Measurements from ENCODE around the gene RNF180.
"Not testable (repeated sequence)": the region's sequence is repeated elsewhere in the genome, so short reads cannot be mapped to it uniquely, and the experiment has no call there.

The RNF180 gene

GRCh38 chr5:64285188-64286130 lies 119.8 kb downstream of the RNF180 start:
- DNase-seq (ENCODE audit: low spot score) = no peak

- no peak for DNase-seq (ENCODE audit: low spot score)
These were observed 120.7 kb downstream of the RNF180 start for GRCh38 chr5:64286381-64286780.

GRCh38 chr5:64288496-64288895 lies 122.9 kb downstream of the RNF180 start:
- DNase-seq (ENCODE audit: low spot score) = not testable (repeated sequence)

- DNase-seq (ENCODE audit: low spot score) = no peak
These were observed 127.1 kb downstream of the RNF180 start for GRCh38 chr5:64292611-64293215.

- DNase-seq (ENCODE audit: low spot score) = no peak
These were observed 129.5 kb downstream of the RNF180 start for GRCh38 chr5:64295101-64295500.

GRCh38 chr5:64298586-64298985 lies 132.9 kb downstream of the RNF180 start:
- no peak for DNase-seq (ENCODE audit: low spot score)

- DNase-seq (ENCODE audit: low spot score) = no peak
These were observed 134.2 kb downstream of the RNF180 start for GRCh38 chr5:64299805-64300204.

GRCh38 chr5:64301566-64301965 lies 135.9 kb downstream of the RNF180 start:
- no peak for DNase-seq (ENCODE audit: low spot score)

GRCh38 chr5:64308135-64308534 lies 142.5 kb downstream of the RNF180 start:
- no peak for DNase-seq (ENCODE audit: low spot score)

- DNase-seq (ENCODE audit: low spot score) = no peak
These were observed 146.8 kb downstream of the RNF180 start for GRCh38 chr5:64312491-64312890.

- DNase-seq (ENCODE audit: low spot score) = no peak
These were observed 150.1 kb downstream of the RNF180 start for GRCh38 chr5:64315778-64316177.

- no peak for DNase-seq (ENCODE audit: low spot score)
These were observed 152.5 kb downstream of the RNF180 start for GRCh38 chr5:64318175-64318574.

- no peak for DNase-seq (ENCODE audit: low spot score)
These were observed 157.9 kb downstream of the RNF180 start for GRCh38 chr5:64323591-64323990.

GRCh38 chr5:64330728-64331231 lies 165.1 kb downstream of the RNF180 start:
- DNase-seq (ENCODE audit: low spot score) = no peak

GRCh38 chr5:64331597-64332277 lies 166.1 kb downstream of the RNF180 start:
- no peak for DNase-seq (ENCODE audit: low spot score)

GRCh38 chr5:64333886-64334285 lies 168.2 kb downstream of the RNF180 start:
- DNase-seq (ENCODE audit: low spot score) = no peak

- DNase-seq (ENCODE audit: low spot score) = no peak
These were observed 174.1 kb downstream of the RNF180 start for GRCh38 chr5:64339769-64340168.

GRCh38 chr5:64340293-64340692 lies 174.7 kb downstream of the RNF180 start:
- DNase-seq (ENCODE audit: low spot score) = no peak

- DNase-seq (ENCODE audit: low spot score) = no peak
These were observed 175.7 kb downstream of the RNF180 start for GRCh38 chr5:64341340-64341739.

GRCh38 chr5:64344501-64344900 lies 178.9 kb downstream of the RNF180 start:
- DNase-seq (ENCODE audit: low spot score) = no peak

GRCh38 chr5:64347309-64347708 lies 181.7 kb downstream of the RNF180 start:
- DNase-seq (ENCODE audit: low spot score) = no peak

- no peak for DNase-seq (ENCODE audit: low spot score)
These were observed 198.8 kb downstream of the RNF180 start for GRCh38 chr5:64364426-64364825.

GRCh38 chr5:64384765-64385164 lies 219.1 kb downstream of the RNF180 start:
- DNase-seq (ENCODE audit: low spot score) = peak; percentile 24
